Neural progenitor cell (in vitro differentiated cells): ENCODE data around the gene RTN4RL2. TPM values are rescaled to one million over a fixed set of nuclear protein-coding genes. Genes with fewer than 3 reads are reported as not detected.

Experiments
- DNase-seq: peaks from one replicate; pipeline ENCODE4 v3.0.0-alpha.2; 2016; ENCODE audit warnings: low spot score
- H2AFZ ChIP-seq: fragments of 200-600 bp; sonication (generic); replicated peaks from 2 replicates; pipeline ENCODE4 v1.6.1; 2016; ENCODE audit warnings: antibody characterized with exemption
- H3F3A ChIP-seq: fragments of 200-600 bp; sonication (generic); 2 replicates; pipeline ENCODE4 v1.6.1; 2016; ENCODE audit warnings: antibody characterized with exemption, low read depth
- H3K27ac ChIP-seq: fragments of 200-600 bp; sonication (generic); 2 replicates; pipeline ENCODE4 v1.5.1; 2016; ENCODE audit warnings: mild to moderate bottlenecking
- H3K27me3 ChIP-seq: fragments of 200-600 bp; sonication (generic); 2 replicates; pipeline ENCODE4 v1.6.1; 2016; ENCODE audit warnings: mild to moderate bottlenecking, moderate library complexity
- H3K36me3 ChIP-seq: fragments of 200-600 bp; sonication (generic); 2 replicates; pipeline ENCODE4 v1.5.1; 2016
- H3K4me1 ChIP-seq: fragments of 200-600 bp; sonication (generic); 2 replicates; pipeline ENCODE4 v1.6.1; 2016; ENCODE audit warnings: mixed run types
- H3K4me2 ChIP-seq: fragments of 200-600 bp; sonication (generic); 2 replicates; pipeline ENCODE4 v1.6.1; 2016
- H3K4me3 ChIP-seq: fragments of 200-600 bp; sonication (generic); 2 replicates; pipeline ENCODE4 v1.5.1; 2016
- H3K79me2 ChIP-seq: fragments of 200-600 bp; sonication (generic); 2 replicates; pipeline ENCODE4 v1.6.1; 2016; ENCODE audit warnings: low read depth
- H3K9ac ChIP-seq: fragments of 200-600 bp; sonication (generic); 2 replicates; pipeline ENCODE4 v1.6.1; 2016
- H3K9me3 ChIP-seq: fragments of 200-600 bp; sonication (generic); 2 replicates; pipeline ENCODE4 v1.5.1; 2016; ENCODE audit warnings: low read depth
- H4K20me1 ChIP-seq: fragments of 200-600 bp; sonication (generic); 2 replicates; pipeline ENCODE4 v1.6.1; 2016; ENCODE audit warnings: low read depth
- H3K27ac Mint-ChIP-seq: 3 replicates; pipeline ENCODE4 v1.8.0; 2021; ENCODE audit warnings: mixed read lengths
- H3K27me3 Mint-ChIP-seq: 2 replicates; pipeline ENCODE4 v1.8.0; 2022; ENCODE audit warnings: low read depth, mild to moderate bottlenecking, inconsistent platforms, moderate library complexity, mixed read lengths; ENCODE audit not compliant: insufficient read depth
- H3K36me3 Mint-ChIP-seq: 3 replicates; pipeline ENCODE4 v1.8.0; 2021; ENCODE audit warnings: mixed read lengths
- H3K4me1 Mint-ChIP-seq: 3 replicates; pipeline ENCODE4 v1.8.0; 2021; ENCODE audit warnings: mixed read lengths
- H3K4me3 Mint-ChIP-seq: 3 replicates; pipeline ENCODE4 v1.8.0; 2021; ENCODE audit warnings: mild to moderate bottlenecking, moderate library complexity, mixed read lengths
- H3K9me3 Mint-ChIP-seq: 3 replicates; pipeline ENCODE4 v1.8.0; 2020; ENCODE audit warnings: mixed read lengths
- CTCF ChIP-seq: fragments of 200-600 bp; sonication (generic); IDR thresholded peaks from 2 replicates; pipeline ENCODE4 v1.5.1; 2017; ENCODE audit warnings: antibody characterized with exemption, mild to moderate bottlenecking
- EZH2 ChIP-seq: fragments of 200-600 bp; sonication (generic); IDR thresholded peaks from 2 replicates; pipeline ENCODE4 v1.6.1; 2017; ENCODE audit warnings: antibody characterized with exemption, mild to moderate bottlenecking, moderate library complexity
- EZH2phosphoT487 ChIP-seq: fragments of 200-600 bp; sonication (generic); IDR thresholded peaks from 2 replicates; pipeline ENCODE4 v1.6.1; 2017; ENCODE audit warnings: antibody characterized with exemption
- total RNA-seq: library from RNA; depleted of rRNA; stranded (reverse); fragments of >200 nt; gene quantifications from 2 replicates; pipeline ENCODE4 v1.2.3, GENCODE V29; 2015; ENCODE audit warnings: low replicate concordance

The RTN4RL2 gene
- total RNA-seq, 1 donor from 2014 or later: 0.13 TPM

DNA sequence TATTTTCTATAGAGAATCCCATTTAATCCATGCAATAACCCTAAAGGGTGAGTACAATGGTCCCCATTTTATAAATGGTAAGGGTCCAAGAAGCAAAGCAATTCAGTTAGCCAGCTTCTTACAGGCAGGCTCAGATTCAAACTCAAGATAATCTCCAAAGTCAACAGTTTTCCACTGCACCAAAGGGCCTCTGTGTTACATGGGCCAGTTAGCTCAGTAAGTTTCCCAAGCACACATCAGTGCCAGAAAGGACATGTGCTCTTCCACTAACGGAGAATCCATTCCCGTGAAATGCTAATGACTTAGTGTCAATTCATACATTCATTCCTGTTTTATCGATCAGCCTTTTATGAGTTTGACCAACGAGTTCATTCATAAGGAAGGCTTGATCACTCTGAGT lies 44.2 kb downstream of the RTN4RL2 start:
- H3K79me2 ChIP-seq: no peaks in the 10 kb centered on the region
- H3K4me1 ChIP-seq: no peaks in the 10 kb centered on the region
- no peaks in the 10 kb centered on the region for H3K9me3 ChIP-seq
- H3K4me2 ChIP-seq: no peak overlapping the region
- peaks cover 4% of the 10 kb centered on the region for H4K20me1 ChIP-seq
- H3K27me3 ChIP-seq: peaks cover 8% of the 10 kb centered on the region
- H3K27ac Mint-ChIP-seq: no peak overlapping the region
- H3K36me3 ChIP-seq: no peaks in the 10 kb centered on the region
- H3K9me3 Mint-ChIP-seq: no peaks in the 10 kb centered on the region
- no peak overlapping the region for H3K9ac ChIP-seq
- H3K4me3 Mint-ChIP-seq: no peak overlapping the region
- no peak overlapping the region for H2AFZ ChIP-seq
- no peak overlapping the region for H3K27ac ChIP-seq
- no peak for TF ChIP-seq CTCF
- no peak for TF ChIP-seq EZH2phosphoT487
- no peak for TF ChIP-seq EZH2
- H3K36me3 Mint-ChIP-seq: no peaks in the 10 kb centered on the region
- peaks cover 15% of the 10 kb centered on the region for H3K27me3 Mint-ChIP-seq
- DNase-seq: no peak
- peaks cover 18% of the 10 kb centered on the region for H3K4me1 Mint-ChIP-seq
- H3K4me3 ChIP-seq: no peak overlapping the region
- H3F3A ChIP-seq: no peaks in the 10 kb centered on the region

DNA sequence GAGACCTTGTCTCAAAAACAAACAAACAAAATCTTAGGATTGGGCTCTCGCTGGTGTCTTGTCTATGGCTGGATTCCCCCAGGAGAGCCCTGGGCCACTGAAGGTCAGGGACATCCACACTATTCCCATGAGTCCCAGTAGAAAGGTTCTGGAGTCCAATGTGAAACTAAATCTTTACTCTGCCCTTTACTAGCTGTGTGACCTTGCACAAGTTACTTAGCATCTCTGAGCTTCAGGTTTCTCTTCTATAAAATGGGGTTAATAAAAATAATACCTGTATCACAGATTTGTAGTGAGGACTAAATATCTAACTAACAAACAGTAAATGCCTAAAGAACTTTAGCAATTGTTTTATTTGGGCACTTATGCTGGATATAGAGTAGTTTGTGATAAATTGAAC lies 46.2 kb downstream of the RTN4RL2 start:
- no peaks in the 10 kb centered on the region for H3K79me2 ChIP-seq
- no peak overlapping the region for H3K4me3 Mint-ChIP-seq
- H3K36me3 ChIP-seq: no peaks in the 10 kb centered on the region
- H3K27ac ChIP-seq: no peak overlapping the region
- H3K27ac Mint-ChIP-seq: no peak overlapping the region
- H3K4me1 Mint-ChIP-seq: peaks cover 7% of the 10 kb centered on the region
- H3K27me3 ChIP-seq: no peaks in the 10 kb centered on the region
- no peak overlapping the region for H3K9ac ChIP-seq
- H3K4me2 ChIP-seq: no peak overlapping the region
- no peaks in the 10 kb centered on the region for H3K4me1 ChIP-seq
- no peaks in the 10 kb centered on the region for H3K9me3 Mint-ChIP-seq
- no peak overlapping the region for H3K4me3 ChIP-seq
- H3K27me3 Mint-ChIP-seq: peaks cover 11% of the 10 kb centered on the region
- no peaks in the 10 kb centered on the region for H3F3A ChIP-seq
- TF ChIP-seq CTCF (no peak), EZH2 (no peak), EZH2phosphoT487 (no peak)
- H4K20me1 ChIP-seq: no peaks in the 10 kb centered on the region
- no peaks in the 10 kb centered on the region for H3K9me3 ChIP-seq
- no peak overlapping the region for H2AFZ ChIP-seq
- H3K36me3 Mint-ChIP-seq: no peaks in the 10 kb centered on the region
- no peak for DNase-seq

DNA sequence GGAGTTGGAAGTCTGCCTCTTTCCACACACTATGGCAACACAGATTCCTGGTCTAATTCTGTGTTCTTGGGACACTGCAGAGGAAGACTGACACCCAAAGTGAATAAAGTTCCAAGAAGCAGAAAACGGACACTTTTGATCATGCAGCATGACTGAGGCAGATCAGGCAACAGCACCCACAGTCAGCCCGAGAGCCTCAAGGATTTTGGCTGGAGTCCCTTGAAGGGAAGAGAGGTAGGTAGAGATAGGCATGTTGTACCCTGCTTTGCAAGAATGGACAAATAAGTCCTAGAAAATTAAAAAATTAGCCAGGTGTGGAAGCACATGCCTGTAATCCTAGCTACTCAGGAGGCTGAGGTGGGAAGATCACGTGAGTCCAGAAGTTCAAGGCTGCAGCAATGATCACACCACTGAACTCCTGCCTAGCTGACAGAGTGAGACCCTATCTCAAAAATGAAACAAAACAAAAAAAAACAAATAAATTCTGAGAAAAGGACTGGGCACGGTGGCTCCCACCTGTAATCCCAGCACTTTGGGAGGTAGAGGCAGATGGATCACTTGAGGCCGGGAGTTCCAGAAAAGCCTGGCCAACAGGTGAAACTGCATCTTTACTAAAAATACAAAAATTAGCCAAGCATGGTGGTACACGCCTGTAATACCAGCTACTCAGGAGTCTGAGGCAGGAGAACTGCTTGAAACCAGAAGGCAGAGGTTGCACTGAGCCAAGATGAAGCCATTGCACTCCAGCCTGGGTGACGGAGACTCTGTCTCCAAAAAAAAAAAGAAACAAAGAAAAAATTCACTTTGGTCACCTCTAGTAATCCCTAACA lies 48.2 kb downstream of the RTN4RL2 start:
- Histone ChIP-seq H2AFZ (no peak overlapping the region), H3K9me3 (no peaks in the 10 kb centered on the region), H3K4me1 (no peaks in the 10 kb centered on the region), H3K36me3 (no peaks in the 10 kb centered on the region), H4K20me1 (peaks cover 2% of the 10 kb centered on the region), H3K27ac (no peak overlapping the region), H3K27me3 (peaks cover 19% of the 10 kb centered on the region), H3K79me2 (no peaks in the 10 kb centered on the region), H3K4me2 (no peak overlapping the region), H3F3A (peaks cover 9% of the 10 kb centered on the region), H3K4me3 (no peak overlapping the region), H3K9ac (no peak overlapping the region)
- Mint-ChIP-seq H3K4me1 (peaks cover under 1% of the 10 kb centered on the region), H3K9me3 (no peaks in the 10 kb centered on the region), H3K36me3 (no peaks in the 10 kb centered on the region), H3K4me3 (no peak overlapping the region), H3K27ac (no peak overlapping the region), H3K27me3 (peaks cover 21% of the 10 kb centered on the region)
- TF ChIP-seq EZH2phosphoT487 (no peak), CTCF (no peak), EZH2 (no peak)
- no peak for DNase-seq
